Testis (tissue), 2 donors: ENCODE data around the gene CBR3.

ENCODE experiments used
- POLR2A ChIP-seq: fragments of 450-650 bp; IDR thresholded peaks from one replicate; pipeline ENCODE4 v1.6.1; 2017; ENCODE audit warnings: antibody characterized with exemption, mild to moderate bottlenecking, moderate library complexity
- TF ChIP-seq, protein P1 (sequence below), 3 experiments: fragments of 450-650 bp in 2 of 3; fragments of 200-600 bp in 1 of 3; sonication (generic) in 1 of 3; IDR thresholded peaks; one replicate each; pipeline ENCODE4 v1.5.1; 2016 to 2019; ENCODE audit warnings: antibody characterized with exemption in 3 of 3, mild to moderate bottlenecking in 2 of 3, moderate library complexity in 1 of 3

GRCh38 chr21:36126621-36127110 lies 8.2 kb upstream of the CBR3 start:
- TF ChIP-seq, protein P1, sequence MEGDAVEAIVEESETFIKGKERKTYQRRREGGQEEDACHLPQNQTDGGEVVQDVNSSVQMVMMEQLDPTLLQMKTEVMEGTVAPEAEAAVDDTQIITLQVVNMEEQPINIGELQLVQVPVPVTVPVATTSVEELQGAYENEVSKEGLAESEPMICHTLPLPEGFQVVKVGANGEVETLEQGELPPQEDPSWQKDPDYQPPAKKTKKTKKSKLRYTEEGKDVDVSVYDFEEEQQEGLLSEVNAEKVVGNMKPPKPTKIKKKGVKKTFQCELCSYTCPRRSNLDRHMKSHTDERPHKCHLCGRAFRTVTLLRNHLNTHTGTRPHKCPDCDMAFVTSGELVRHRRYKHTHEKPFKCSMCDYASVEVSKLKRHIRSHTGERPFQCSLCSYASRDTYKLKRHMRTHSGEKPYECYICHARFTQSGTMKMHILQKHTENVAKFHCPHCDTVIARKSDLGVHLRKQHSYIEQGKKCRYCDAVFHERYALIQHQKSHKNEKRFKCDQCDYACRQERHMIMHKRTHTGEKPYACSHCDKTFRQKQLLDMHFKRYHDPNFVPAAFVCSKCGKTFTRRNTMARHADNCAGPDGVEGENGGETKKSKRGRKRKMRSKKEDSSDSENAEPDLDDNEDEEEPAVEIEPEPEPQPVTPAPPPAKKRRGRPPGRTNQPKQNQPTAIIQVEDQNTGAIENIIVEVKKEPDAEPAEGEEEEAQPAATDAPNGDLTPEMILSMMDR (IDR thresholded peaks at IDR 0.05), result no peak
- no peak for TF ChIP-seq POLR2A
